Chondrocyte (in vitro differentiated cells): ENCODE measurements around the gene PFN1. TPM values are rescaled to one million over a fixed set of nuclear protein-coding genes. Genes with fewer than 3 reads are reported as not detected.

ENCODE experiments used
- DNase-seq: peaks from one replicate; pipeline ENCODE4 v3.0.0; 2021; ENCODE audit warnings: mixed read lengths, low spot score
- H3K27ac Mint-ChIP-seq: one replicate; pipeline ENCODE4 v1.8.0; 2021; ENCODE audit warnings: mild to moderate bottlenecking, moderate library complexity, mixed read lengths; ENCODE audit not compliant: unreplicated experiment
- H3K27me3 Mint-ChIP-seq: 2 replicates; pipeline ENCODE4 v1.8.0; 2021; ENCODE audit warnings: low read depth, mixed read lengths
- H3K36me3 Mint-ChIP-seq: 2 replicates; pipeline ENCODE4 v1.8.0; 2021; ENCODE audit warnings: low read depth, mixed read lengths
- H3K4me1 Mint-ChIP-seq: 2 replicates; pipeline ENCODE4 v1.8.0; 2021; ENCODE audit warnings: low read depth, mild to moderate bottlenecking, mixed read lengths
- H3K4me3 Mint-ChIP-seq: one replicate; pipeline ENCODE4 v1.8.0; 2021; ENCODE audit warnings: mild to moderate bottlenecking, moderate library complexity, mixed read lengths; ENCODE audit not compliant: unreplicated experiment
- H3K9me3 Mint-ChIP-seq: 2 replicates; pipeline ENCODE4 v1.8.0; 2021; ENCODE audit warnings: low read depth, mixed read lengths
- long read RNA-seq: library from polyadenylated mRNA; stranded (forward); transcript quantifications from one replicate; pipeline ENCODE4 v2.0.0, GENCODE V29; 2021
- total RNA-seq: library from RNA; stranded (reverse); gene quantifications from 3 replicates; pipeline ENCODE4 v1.2.1, GENCODE V29; 2021
- TF ChIP-seq, protein P1 (sequence below): fragments of 200-600 bp; sonication (generic); IDR thresholded peaks from 2 replicates; pipeline ENCODE4 v1.5.0; 2021; ENCODE audit warnings: antibody characterized with exemption, mild to moderate bottlenecking, moderate library complexity

The PFN1 gene
- total RNA-seq, result 512 to 784 TPM (median 766 TPM) in 3 replicates
- long read RNA-seq, transcript PFN1-203 (2 exons, 1,173 nt), result minor isoform, 6 of 1,164 reads
- long read RNA-seq, transcript PFN1-201 (3 exons, 1,291 nt), result major isoform, 1,121 of 1,164 reads
- long read RNA-seq, partial matches to known transcripts, result 0 of 1,164 reads
- long read RNA-seq, other reads (novel, unspliced or antisense), result 37 of 1,164 reads

DNA sequence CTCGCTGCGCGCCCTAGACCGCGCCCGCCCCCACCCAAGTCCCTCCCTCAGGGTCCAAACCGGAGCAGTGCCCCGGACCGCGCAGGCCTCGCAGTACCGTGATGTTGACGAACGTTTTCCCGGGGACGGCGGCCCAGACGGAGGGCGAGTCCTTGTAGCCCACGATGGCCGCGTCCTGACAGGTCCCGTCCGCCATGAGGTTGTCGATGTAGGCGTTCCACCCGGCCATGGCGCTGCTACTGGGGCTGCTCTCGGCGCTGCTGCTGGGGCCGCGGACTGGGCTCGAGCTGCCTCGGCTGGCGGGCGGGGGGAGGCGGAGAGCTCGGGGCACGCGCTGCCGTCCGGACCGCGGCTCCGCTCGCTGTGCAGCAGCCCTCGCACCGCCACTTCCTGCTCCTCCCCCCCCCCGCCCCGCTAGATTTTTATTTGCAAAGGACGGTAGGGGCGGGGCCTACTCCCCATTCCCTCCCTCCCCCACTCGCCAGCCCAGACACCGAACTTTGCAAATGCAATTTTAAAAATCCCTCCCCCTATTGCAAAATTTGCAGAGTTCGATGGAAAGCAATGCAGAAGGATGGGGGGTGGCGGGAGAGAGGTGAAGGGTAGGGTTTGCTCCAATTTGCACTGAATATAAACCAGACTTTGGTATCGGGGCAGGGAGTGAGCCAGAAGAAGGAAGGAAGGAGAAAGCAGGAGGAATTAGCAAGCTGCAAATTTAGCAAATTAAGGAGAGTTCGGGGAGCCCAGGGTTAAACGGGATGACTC is at the start of gene PFN1:
Gene PFN1, minus strand, starts transcription at position 365 of the 765 bp plus-strand sequence. Its CDS starts 136 bp downstream, at position 229.
- peaks cover 18% of the 10 kb centered on the region for H3K36me3 Mint-ChIP-seq
- no peaks in the 10 kb centered on the region for H3K9me3 Mint-ChIP-seq
- peak within 1 kb of the TSS; percentile 99 for H3K27ac Mint-ChIP-seq
- DNase-seq, result no peak
- peaks cover 63% of the 10 kb centered on the region for H3K4me1 Mint-ChIP-seq
- H3K27me3 Mint-ChIP-seq, result no peaks in the 10 kb centered on the region
- TF ChIP-seq, protein P1, sequence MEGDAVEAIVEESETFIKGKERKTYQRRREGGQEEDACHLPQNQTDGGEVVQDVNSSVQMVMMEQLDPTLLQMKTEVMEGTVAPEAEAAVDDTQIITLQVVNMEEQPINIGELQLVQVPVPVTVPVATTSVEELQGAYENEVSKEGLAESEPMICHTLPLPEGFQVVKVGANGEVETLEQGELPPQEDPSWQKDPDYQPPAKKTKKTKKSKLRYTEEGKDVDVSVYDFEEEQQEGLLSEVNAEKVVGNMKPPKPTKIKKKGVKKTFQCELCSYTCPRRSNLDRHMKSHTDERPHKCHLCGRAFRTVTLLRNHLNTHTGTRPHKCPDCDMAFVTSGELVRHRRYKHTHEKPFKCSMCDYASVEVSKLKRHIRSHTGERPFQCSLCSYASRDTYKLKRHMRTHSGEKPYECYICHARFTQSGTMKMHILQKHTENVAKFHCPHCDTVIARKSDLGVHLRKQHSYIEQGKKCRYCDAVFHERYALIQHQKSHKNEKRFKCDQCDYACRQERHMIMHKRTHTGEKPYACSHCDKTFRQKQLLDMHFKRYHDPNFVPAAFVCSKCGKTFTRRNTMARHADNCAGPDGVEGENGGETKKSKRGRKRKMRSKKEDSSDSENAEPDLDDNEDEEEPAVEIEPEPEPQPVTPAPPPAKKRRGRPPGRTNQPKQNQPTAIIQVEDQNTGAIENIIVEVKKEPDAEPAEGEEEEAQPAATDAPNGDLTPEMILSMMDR, result no peak
- peak within 1 kb of the TSS; percentile 96 for H3K4me3 Mint-ChIP-seq

DNA sequence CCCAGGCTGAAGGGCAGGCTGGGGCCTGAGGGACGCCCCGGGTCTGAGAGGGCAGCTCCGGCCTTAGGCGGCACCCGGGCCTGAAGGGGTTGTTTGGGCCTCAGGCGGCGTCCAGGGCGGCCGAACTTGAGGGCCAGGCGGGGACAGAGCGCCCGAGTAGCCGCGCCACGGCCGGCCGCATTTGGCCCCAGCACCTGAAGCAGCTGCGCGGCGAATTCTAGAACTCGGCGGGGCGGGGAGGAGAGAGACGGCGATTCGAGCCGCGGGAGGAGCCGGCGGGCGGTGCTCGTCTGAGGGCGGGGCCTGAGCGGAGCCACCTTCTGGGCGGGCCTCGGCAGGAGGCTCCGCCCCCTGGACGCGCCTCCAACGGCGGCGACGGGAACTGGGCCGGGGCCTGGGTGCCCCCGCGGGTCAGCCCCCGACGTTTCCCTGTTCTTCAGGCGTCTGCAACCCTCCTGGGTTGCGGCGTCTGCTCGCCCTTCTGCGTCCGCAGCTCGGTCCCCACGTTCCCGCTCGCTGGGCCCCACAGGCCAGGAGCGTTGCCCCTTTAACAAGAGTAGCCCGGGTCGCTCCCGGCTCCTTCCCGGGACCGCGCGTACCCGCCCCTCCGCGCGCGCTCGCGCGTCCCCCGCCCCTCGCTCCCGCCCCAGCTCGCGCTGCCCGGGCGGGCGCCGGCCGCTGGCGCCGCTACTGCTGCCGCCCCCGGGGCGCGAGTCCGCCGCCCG is 49.1 kb upstream of the PFN1 start, which contains the start of the genes INCA1 and KIF1C:
Gene INCA1, minus strand, starts transcription at position 221 of the 725 bp plus-strand sequence. CDS start 3,085 bp downstream, outside the sequence.
Gene KIF1C, plus strand, starts transcription at position 649 of the 725 bp plus-strand sequence. CDS start 2,297 bp downstream, outside the sequence.
- Mint-ChIP-seq H3K9me3 (no peaks in the 10 kb centered on the region), H3K27me3 (no peaks in the 10 kb centered on the region), H3K4me3 (peak within 1 kb of the TSS; percentile 92), H3K4me1 (peaks cover 24% of the 10 kb centered on the region), H3K27ac (peak within 1 kb of the TSS; percentile 54), H3K36me3 (peaks cover 12% of the 10 kb centered on the region)
- no peak for DNase-seq
- TF ChIP-seq, protein P1, result peak; percentile 43

DNA sequence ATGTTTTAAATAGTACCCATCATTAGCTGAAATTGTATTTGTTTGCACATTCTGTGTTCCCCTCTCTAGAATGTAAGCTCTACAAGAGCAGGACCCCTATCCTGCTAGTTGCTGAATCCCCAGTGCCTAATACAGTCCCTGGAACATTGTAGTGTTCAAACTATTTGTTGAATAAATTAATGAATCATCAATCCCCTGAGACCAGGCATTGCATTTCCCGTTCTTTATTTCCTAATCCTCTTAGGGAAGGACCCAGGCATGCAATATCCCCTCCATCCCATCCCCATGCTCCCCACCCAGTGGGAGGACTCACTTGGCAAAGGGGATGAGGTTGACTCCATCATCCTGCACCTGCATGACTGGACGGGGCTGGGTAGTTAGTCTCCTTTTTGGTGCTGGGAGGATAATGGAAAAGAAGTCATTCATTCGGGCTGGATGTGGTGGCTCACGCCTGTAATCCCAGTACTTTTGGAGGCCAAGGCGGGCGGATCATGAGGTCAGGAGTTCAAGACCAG is 45.8 kb upstream of the PFN1 start:
- no peak overlapping the region for H3K27ac Mint-ChIP-seq
- H3K4me1 Mint-ChIP-seq, result peaks cover 12% of the 10 kb centered on the region
- no peak for DNase-seq
- H3K9me3 Mint-ChIP-seq, result no peaks in the 10 kb centered on the region
- H3K36me3 Mint-ChIP-seq, result no peaks in the 10 kb centered on the region
- TF ChIP-seq, protein P1, result no peak
- no peaks in the 10 kb centered on the region for H3K27me3 Mint-ChIP-seq
- H3K4me3 Mint-ChIP-seq, result no peak overlapping the region

DNA sequence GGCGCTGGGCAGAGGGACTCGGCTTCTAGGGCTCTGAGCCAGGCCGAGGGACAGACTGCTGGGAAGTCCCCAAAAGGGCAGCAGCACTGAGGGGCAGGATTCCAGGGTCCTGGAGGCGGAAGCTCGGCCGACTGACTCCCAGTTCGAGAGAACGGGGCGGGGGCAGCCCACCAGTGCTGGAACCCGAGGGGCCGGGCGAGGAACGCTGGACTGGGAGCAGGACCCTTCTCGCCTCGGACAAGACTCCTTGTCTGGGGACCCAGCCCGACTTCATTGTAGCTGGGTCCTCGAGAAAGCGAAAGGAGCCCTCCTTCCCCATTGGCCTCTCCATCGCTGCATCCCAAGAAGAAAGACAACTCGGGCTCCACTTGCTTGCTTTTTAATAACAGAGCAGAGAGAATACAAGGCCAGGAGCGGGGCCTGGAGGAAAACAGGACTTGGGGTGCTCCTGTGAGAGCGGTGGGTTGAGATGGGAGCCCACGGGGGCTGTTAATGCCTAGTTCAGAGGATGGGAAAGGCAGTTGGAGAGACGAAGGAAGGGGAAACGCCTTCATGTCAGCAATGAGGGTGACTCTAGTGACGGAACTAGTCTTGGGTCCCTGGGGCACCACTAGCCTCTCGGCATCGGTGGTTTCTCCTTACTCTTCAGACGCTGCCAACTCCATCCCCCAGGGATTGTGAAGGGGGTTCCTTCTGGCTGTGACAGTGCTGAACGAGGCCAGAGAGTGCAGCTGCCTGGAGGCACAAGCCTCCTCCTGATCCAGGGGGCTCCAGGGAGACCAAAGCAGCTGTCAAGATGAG is 39.6 kb upstream of the PFN1 start:
- H3K4me3 Mint-ChIP-seq, result peak overlapping the region; percentile 88
- no peak for DNase-seq
- H3K27me3 Mint-ChIP-seq, result no peaks in the 10 kb centered on the region
- TF ChIP-seq, protein P1, result no peak
- peak overlapping the region; percentile 86 for H3K27ac Mint-ChIP-seq
- H3K36me3 Mint-ChIP-seq, result no peaks in the 10 kb centered on the region
- peaks cover 34% of the 10 kb centered on the region for H3K4me1 Mint-ChIP-seq
- H3K9me3 Mint-ChIP-seq, result no peaks in the 10 kb centered on the region
